Measurements from ENCODE around the gene ZCCHC14. TPM values are rescaled to one million over a fixed set of nuclear protein-coding genes. Genes with fewer than 3 reads are reported as not detected.

The ZCCHC14 gene
- total RNA-seq, 1 experiment from 2014 or later, result 27.7 TPM

DNA sequence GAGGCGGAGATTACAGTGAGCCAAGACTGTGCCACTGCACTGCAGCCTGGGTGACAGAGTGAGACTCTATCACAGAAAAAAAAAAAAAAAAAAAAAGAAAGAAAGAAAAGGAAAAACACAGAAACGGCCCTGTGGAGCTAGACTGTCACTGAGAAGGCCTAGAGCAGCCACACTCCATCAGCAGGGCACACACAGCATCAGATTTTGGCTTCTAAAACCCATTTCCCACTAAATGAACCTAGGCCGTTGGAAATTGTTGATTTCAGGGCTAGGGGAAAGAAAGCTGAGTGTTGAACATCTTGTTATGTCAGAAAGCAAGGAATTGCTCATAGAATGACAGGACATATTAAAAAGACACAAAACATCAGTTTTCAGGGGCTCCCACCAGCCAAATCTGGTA lies 48.9 kb downstream of the ZCCHC14 start:
- Mint-ChIP-seq H3K9me3 (peaks cover 14 to 17% of the 10 kb centered on the region in 2 experiments), H3K27ac (no peak overlapping the region), H3K4me1 (peaks cover 0 to 4% of the 10 kb centered on the region in 2 experiments; a peak in 2 of 4 replicates), H3K36me3 (ENCODE audit: insufficient read depth in 1 of 3, low read depth in 3 of 3) (peaks cover 56 to 67% (median 60%) of the 10 kb centered on the region in 3 experiments), H3K4me3 (no peak overlapping the region), H3K27me3 (ENCODE audit: low read depth) (no peaks in the 10 kb centered on the region)
- no peaks in the 10 kb centered on the region for H4K20me1 ChIP-seq (ENCODE audit: control insufficient read depth, insufficient read depth, insufficient read length)
- DNase-seq, result no peak
- H4K5ac ChIP-seq (ENCODE audit: insufficient read length, low read depth, low read length), result no peak overlapping the region
- H4K8ac ChIP-seq (replicated peaks; ENCODE audit: insufficient read length, low read depth, low read length), result no peak overlapping the region
- no peak overlapping the region for H3K9ac ChIP-seq (ENCODE audit: extremely low read depth, insufficient read length, low read length)
- no peak overlapping the region for H3T11ph ChIP-seq (ENCODE audit: low read length)
- no peak overlapping the region for H2AFZ ChIP-seq (ENCODE audit: low read length)
- H3K79me1 ChIP-seq (ENCODE audit: insufficient read depth, low read depth, low read length, poor library complexity, severe bottlenecking), result no peaks in the 10 kb centered on the region
- H3K23me2 ChIP-seq (ENCODE audit: insufficient read length, low read depth, low read length, poor library complexity, severe bottlenecking), result no peaks in the 10 kb centered on the region
- H2AK5ac ChIP-seq (ENCODE audit: insufficient read length, low read length), result no peak overlapping the region
- no peaks in the 10 kb centered on the region for H3K4me1 ChIP-seq (ENCODE audit: insufficient read depth, low read length)
- no peak overlapping the region for H2BK12ac ChIP-seq (ENCODE audit: insufficient read length, low read depth, low read length)
- no peak overlapping the region for H2BK5ac ChIP-seq (ENCODE audit: insufficient read length, low read length)
- no peak overlapping the region for H2BK20ac ChIP-seq (ENCODE audit: low read depth, low read length, poor library complexity, severe bottlenecking)
- H4K91ac ChIP-seq (ENCODE audit: insufficient read length, low read depth, low read length), result no peak overlapping the region
- H2BK15ac ChIP-seq (ENCODE audit: low read depth, low read length), result no peak overlapping the region
- H3K27me3 ChIP-seq (ENCODE audit: insufficient read depth, low read length), result no peaks in the 10 kb centered on the region
- no CpG with 5 or more reads among the region's 3 CpGs for WGBS (ENCODE audit: extremely low coverage, insufficient read length, low lambda C conversion rate)
- no peaks in the 10 kb centered on the region for H3K9me3 ChIP-seq (ENCODE audit: control insufficient read depth, low read depth, low read length)
- H3K27ac ChIP-seq (ENCODE audit: insufficient read length, low read depth, low read length), result no peak overlapping the region
- H3K4me2 ChIP-seq (ENCODE audit: insufficient read depth, insufficient read length, low read length), result no peak overlapping the region
- H3K14ac ChIP-seq (ENCODE audit: insufficient read depth, low read length), result no peak overlapping the region
- H3K56ac ChIP-seq (ENCODE audit: insufficient read length, low read depth, low read length), result no peak overlapping the region
- H2BK120ac ChIP-seq (ENCODE audit: low read depth, low read length, poor library complexity, severe bottlenecking), result no peak overlapping the region
- H3K79me2 ChIP-seq (ENCODE audit: insufficient read depth, low read length), result no peaks in the 10 kb centered on the region
- no peak overlapping the region for H3K18ac ChIP-seq (ENCODE audit: insufficient read length, low read depth, low read length)
- H3K23ac ChIP-seq (ENCODE audit: insufficient read length, low read depth, low read length), result no peak overlapping the region
- TF ChIP-seq, protein P1, sequence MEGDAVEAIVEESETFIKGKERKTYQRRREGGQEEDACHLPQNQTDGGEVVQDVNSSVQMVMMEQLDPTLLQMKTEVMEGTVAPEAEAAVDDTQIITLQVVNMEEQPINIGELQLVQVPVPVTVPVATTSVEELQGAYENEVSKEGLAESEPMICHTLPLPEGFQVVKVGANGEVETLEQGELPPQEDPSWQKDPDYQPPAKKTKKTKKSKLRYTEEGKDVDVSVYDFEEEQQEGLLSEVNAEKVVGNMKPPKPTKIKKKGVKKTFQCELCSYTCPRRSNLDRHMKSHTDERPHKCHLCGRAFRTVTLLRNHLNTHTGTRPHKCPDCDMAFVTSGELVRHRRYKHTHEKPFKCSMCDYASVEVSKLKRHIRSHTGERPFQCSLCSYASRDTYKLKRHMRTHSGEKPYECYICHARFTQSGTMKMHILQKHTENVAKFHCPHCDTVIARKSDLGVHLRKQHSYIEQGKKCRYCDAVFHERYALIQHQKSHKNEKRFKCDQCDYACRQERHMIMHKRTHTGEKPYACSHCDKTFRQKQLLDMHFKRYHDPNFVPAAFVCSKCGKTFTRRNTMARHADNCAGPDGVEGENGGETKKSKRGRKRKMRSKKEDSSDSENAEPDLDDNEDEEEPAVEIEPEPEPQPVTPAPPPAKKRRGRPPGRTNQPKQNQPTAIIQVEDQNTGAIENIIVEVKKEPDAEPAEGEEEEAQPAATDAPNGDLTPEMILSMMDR (conservative IDR thresholded peaks at IDR 0.05), result no peak
- no peak overlapping the region for H3K4ac ChIP-seq (ENCODE audit: low read depth, low read length)
